RWPE1 (cell line): ENCODE data around the gene CALHM3.
A peak's percentile ranks its signal among the peaks of the same experiment; 100 is the strongest.
"Not testable (repeated sequence)": the region's sequence is repeated elsewhere in the genome, so short reads cannot be mapped to it uniquely, and the experiment has no call there.

Source experiments
- CTCF ChIA-PET: fragments of 350-600 bp; sonication (Branson Sonifier 250); formaldehyde crosslinking; extraction: SDS; loops from one replicate; lab custom pipeline; 2021; lab: Yijun Ruan, JAX
- POLR2A ChIA-PET: fragments of 400-600 bp; formaldehyde crosslinking; extraction: SDS; loops from one replicate; lab custom pipeline; 2020; ENCODE audit warnings: antibody characterized with exemption; ENCODE audit not compliant: low non-redundant PET; lab: Yijun Ruan, JAX
- DNase-seq: peaks from one replicate; pipeline ENCODE4 v3.0.0; 2012; ENCODE audit warnings: low spot score
- H3K27ac ChIP-seq: fragments of 450-650 bp; 2 replicates; pipeline ENCODE4 v1.5.1; 2017
- CTCF ChIP-seq: fragments of 450-650 bp; conservative IDR thresholded peaks from 2 replicates; pipeline ENCODE4 v1.5.1; 2017; ENCODE audit warnings: low read depth, mild to moderate bottlenecking

Gene CALHM3

GRCh38 chr10:103510791-103511752 is 32.0 kb upstream of the CALHM3 start:
- ChIA-PET POLR2A (no interaction called here), CTCF (interaction anchor here (0.5 to 1.9 kb wide), 3 partner anchors 32 to 53 kb away, joined by 3 to 5 read pairs (median 3); no protein-coding TSS in a partner anchor)
- DNase-seq, result no peak
- H3K27ac ChIP-seq, result no peak overlapping the region
- no peak for TF ChIP-seq CTCF

- CTCF ChIA-PET, result interaction anchor here (0.5 to 1.9 kb wide), 2 partner anchors 32 to 54 kb away, joined by 3 to 5 read pairs; no protein-coding TSS in a partner anchor
- no peak for DNase-seq
- H3K27ac ChIP-seq, result no peak overlapping the region
- POLR2A ChIA-PET, result no interaction called here
- no peak for TF ChIP-seq CTCF
These were observed 31.1 kb upstream of the CALHM3 start for GRCh38 chr10:103510046-103510685.

- DNase-seq, result no peak
- ChIA-PET CTCF (interaction anchor here (0.6 to 1.2 kb wide), 2 partner anchors 12 to 114 kb away, joined by 3 to 9 read pairs; no protein-coding TSS in a partner anchor), POLR2A (no interaction called here)
- H3K27ac ChIP-seq, result no peak overlapping the region
- no peak for TF ChIP-seq CTCF
These were observed 28.5 kb upstream of the CALHM3 start for GRCh38 chr10:103507235-103508191.

GRCh38 chr10:103506061-103506460 is 27.0 kb upstream of the CALHM3 start:
- no peak overlapping the region for H3K27ac ChIP-seq
- DNase-seq, result no peak
- TF ChIP-seq CTCF, result no peak
- POLR2A ChIA-PET, result no interaction called here
- CTCF ChIA-PET, result interaction anchor here (0.6 kb wide), 2 partner anchors 31 to 1935 kb away, joined by 3 to 4 read pairs; no protein-coding TSS in a partner anchor

GRCh38 chr10:103504181-103504783 is 25.2 kb upstream of the CALHM3 start:
- peak; percentile 47 for DNase-seq
- CTCF ChIA-PET, result interaction anchor here (0.7 to 1.1 kb wide), 2 partner anchors 8 to 19 kb away, joined by 4 read pairs; no protein-coding TSS in a partner anchor
- POLR2A ChIA-PET, result interaction anchor here (0.6 kb wide), 1 partner anchor 27 kb away, joined by 3 read pairs; no protein-coding TSS in a partner anchor
- TF ChIP-seq CTCF, result no peak
- no peak overlapping the region for H3K27ac ChIP-seq

GRCh38 chr10:103503777-103504176 is 24.7 kb upstream of the CALHM3 start:
- not testable (repeated sequence) for H3K27ac ChIP-seq, DNase-seq
- ChIA-PET POLR2A (interaction anchor here (0.6 kb wide), 1 partner anchor 13 kb away, joined by 3 read pairs; no protein-coding TSS in a partner anchor), CTCF (interaction anchor here (0.7 kb wide), 1 partner anchor 18 kb away, joined by 4 read pairs; no protein-coding TSS in a partner anchor)
